Testis (tissue), 3 donors: Measurements from ENCODE around the gene FOXJ3. TPM values are rescaled to one million over a fixed set of nuclear protein-coding genes. Genes with fewer than 3 reads are reported as not detected.

Source experiments
- DNase-seq: peaks from one replicate; pipeline ENCODE4 v3.0.0-alpha.2; 2019
- H3K27ac ChIP-seq, 2 donors: fragments of 200-600 bp; sonication (generic); one replicate each; pipeline ENCODE4 v1.5.1; 2019
- H3K27me3 ChIP-seq: fragments of 200-600 bp; sonication (generic); one replicate; pipeline ENCODE4 v1.5.1; 2019
- H3K36me3 ChIP-seq: fragments of 200-600 bp; sonication (generic); one replicate; pipeline ENCODE4 v1.5.1; 2017; ENCODE audit warnings: low read depth; ENCODE audit errors: missing control alignments
- H3K4me1 ChIP-seq: fragments of 200-600 bp; sonication (generic); one replicate; pipeline ENCODE4 v1.5.1; 2019
- H3K4me3 ChIP-seq, 2 donors: fragments of 200-600 bp; sonication (generic); one replicate each; pipeline ENCODE4 v1.5.1; 2017 to 2019
- H3K9me3 ChIP-seq: fragments of 200-600 bp; sonication (generic); one replicate; pipeline ENCODE4 v1.5.1; 2017
- CTCF ChIP-seq, 3 experiments: fragments of 450-650 bp in 2 of 3; fragments of 200-600 bp in 1 of 3; sonication (generic) in 1 of 3; IDR thresholded peaks; one replicate each; pipeline ENCODE4 v1.5.1; 2016 to 2019; ENCODE audit warnings: antibody characterized with exemption in 3 of 3, mild to moderate bottlenecking in 2 of 3, moderate library complexity in 1 of 3
- POLR2A ChIP-seq: fragments of 450-650 bp; IDR thresholded peaks from one replicate; pipeline ENCODE4 v1.6.1; 2017; ENCODE audit warnings: antibody characterized with exemption, mild to moderate bottlenecking, moderate library complexity
- WGBS, 2 donors: methylation state at CpG; one replicate each; pipeline ENCODE4 v1.1.5; 2018; 5-methylcytosine and 5-hydroxymethylcytosine counted together
- intact Hi-C: fragments of 100-400 bp; cut with DNase I; formaldehyde crosslinking; loops from one replicate; pipeline ENCODE4 v1.15.1; 2023; ENCODE audit warnings: low total_unique reads
- polyA plus RNA-seq: library from polyadenylated mRNA; stranded (reverse); fragments of 350-450 nt; fragmentation: Illumina TruSeq; extraction: RNeasy Lipid Tissue Mini Kit (QIAGEN cat#74804); gene quantifications from one replicate; pipeline ENCODE4 v1.2.3, GENCODE V29; 2014; ENCODE audit warnings: low read depth, low replicate concordance; ENCODE audit not compliant: insufficient read depth
- total RNA-seq, 2 donors: library from RNA; depleted of rRNA; stranded (reverse); fragments of >200 nt; gene quantifications; one replicate each; pipeline ENCODE4 v1.2.3, GENCODE V29; 2016

FOXJ3 gene
- total and polyA plus RNA-seq, 3 donors from 2014 or later = 38.9 to 80.1 (median 64.4) TPM

- Histone ChIP-seq H3K9me3 (no peaks in the 10 kb centered on the region), H3K27ac (no peak overlapping the region), H3K4me1 (peaks cover 35% of the 10 kb centered on the region), H3K4me3 (no peak overlapping the region), H3K27me3 (no peaks in the 10 kb centered on the region), H3K36me3 (no peaks in the 10 kb centered on the region)
- DNase-seq = no peak
- TF ChIP-seq POLR2A (no peak), CTCF (IDR thresholded peaks at IDR 0.05) (no peak)
- intact Hi-C loops = no loop called here
- WGBS, 2 donors = 38 to 64% methylated on average over 2 of the region's 2 CpGs
These were observed 18.7 kb downstream of the FOXJ3 start for GRCh38 chr1:42316292-42316691.

- TF ChIP-seq CTCF (IDR thresholded peaks at IDR 0.05) (no peak), POLR2A (no peak)
- no peaks in the 10 kb centered on the region for H3K27me3 ChIP-seq
- no peak for DNase-seq
- no peak overlapping the region for H3K4me3 ChIP-seq
- H3K4me1 ChIP-seq = peaks cover 30% of the 10 kb centered on the region
- H3K36me3 ChIP-seq = no peaks in the 10 kb centered on the region
- intact Hi-C loops = no loop called here
- H3K27ac ChIP-seq = no peak overlapping the region
- 59 to 81% methylated on average over 2 of the region's 2 CpGs for WGBS, 2 donors
- H3K9me3 ChIP-seq = no peaks in the 10 kb centered on the region
These were observed 19.5 kb downstream of the FOXJ3 start for GRCh38 chr1:42315500-42315899.

GRCh38 chr1:42313970-42314369, 21.1 kb downstream of the FOXJ3 start:
- Histone ChIP-seq H3K4me3 (no peak overlapping the region), H3K27ac (no peak overlapping the region), H3K36me3 (no peaks in the 10 kb centered on the region), H3K27me3 (no peaks in the 10 kb centered on the region), H3K9me3 (no peaks in the 10 kb centered on the region), H3K4me1 (peaks cover 17% of the 10 kb centered on the region)
- no peak for TF ChIP-seq CTCF (IDR thresholded peaks at IDR 0.05)
- no peak for TF ChIP-seq POLR2A
- intact Hi-C loops = no loop called here
- no peak for DNase-seq
- WGBS, 2 donors = 93 to 98% methylated on average over 3 of the region's 3 CpGs

- WGBS, 2 donors = 53 to 64% methylated on average over 7 of the region's 7 CpGs
- peaks cover 11% of the 10 kb centered on the region for H3K4me1 ChIP-seq
These were observed 22.3 kb downstream of the FOXJ3 start for GRCh38 chr1:42312576-42313212.

More at GRCh38 chr1:42312576-42313212, 22.3 kb downstream of the FOXJ3 start:
- H3K27me3 ChIP-seq = no peaks in the 10 kb centered on the region
- no peaks in the 10 kb centered on the region for H3K36me3 ChIP-seq
- TF ChIP-seq CTCF (IDR thresholded peaks at IDR 0.05) = no peak
- TF ChIP-seq POLR2A = no peak
- H3K9me3 ChIP-seq = no peaks in the 10 kb centered on the region
- no peak overlapping the region for H3K27ac ChIP-seq
- no peak for DNase-seq
- no peak overlapping the region for H3K4me3 ChIP-seq
- intact Hi-C loops = no loop called here
